Sigmoid colon (tissue), 7 donors: ENCODE measurements around the gene UBR1. TPM values are rescaled to one million over a fixed set of nuclear protein-coding genes. Genes with fewer than 3 reads are reported as not detected.
A peak's percentile ranks its signal among the peaks of the same experiment; 100 is the strongest.

Source experiments
- DNase-seq: peaks from one replicate; pipeline ENCODE4 v3.0.0-alpha.2; 2019
- H3K27ac ChIP-seq, 4 donors: fragments of 200-600 bp; sonication (generic); one replicate each; pipeline ENCODE4 v1.5.1; 2016 to 2019; ENCODE audit warnings: mild to moderate bottlenecking in 1 of 4
- H3K27me3 ChIP-seq, 3 donors: fragments of 200-600 bp; sonication (generic); one replicate each; pipeline ENCODE4 v1.5.1; 2019; ENCODE audit warnings: mild to moderate bottlenecking in 1 of 3
- H3K36me3 ChIP-seq, 4 donors: fragments of 200-600 bp; sonication (generic); one replicate each; pipeline ENCODE4 v1.5.1; 2016 to 2019
- H3K4me1 ChIP-seq, 4 donors: fragments of 200-600 bp; sonication (generic); one replicate each; pipeline ENCODE4 v1.5.1; 2017 to 2019
- H3K4me3 ChIP-seq, 4 donors: fragments of 200-600 bp; sonication (generic); one replicate each; pipeline ENCODE4 v1.5.1; 2017 to 2019; ENCODE audit warnings: mild to moderate bottlenecking in 2 of 4, moderate library complexity in 1 of 4
- H3K9me3 ChIP-seq, 4 donors: fragments of 200-600 bp in 3 of 4; sonication (generic) in 3 of 4; one replicate each; pipeline versions ENCODE4 v1.5.1 to v1.6.1; 2013 to 2019
- CTCF ChIP-seq, 4 experiments: fragments of 450-650 bp in 3 of 4; fragments of 200-600 bp in 1 of 4; IDR thresholded peaks; one replicate each; pipeline ENCODE4 v1.5.1; 2016 to 2019; ENCODE audit warnings: antibody characterized with exemption in 4 of 4, mild to moderate bottlenecking in 3 of 4, moderate library complexity in 2 of 4
- EP300 ChIP-seq, 4 donors: sonication (generic); formaldehyde crosslinking; IDR thresholded peaks; one replicate each; pipeline ENCODE4 v1.6.1; 2017; ENCODE audit warnings: antibody characterized with exemption in 4 of 4
- POLR2A ChIP-seq, 2 donors: fragments of 450-650 bp; IDR thresholded peaks; one replicate each; pipeline ENCODE4 v1.6.1; 2016; ENCODE audit warnings: antibody characterized with exemption in 2 of 2, mild to moderate bottlenecking in 2 of 2, moderate library complexity in 2 of 2
- POLR2AphosphoS5 ChIP-seq, 4 donors: sonication (generic); formaldehyde crosslinking; IDR thresholded peaks; one replicate each; pipeline ENCODE4 v1.6.1; 2017; ENCODE audit warnings: antibody characterized with exemption in 4 of 4
- WGBS, 2 donors: extraction: QIAGEN DNeasy Blood & Tissue Kit; methylation state at CpG; one replicate each; pipeline ENCODE4 v1.1.7; 2013; 5-methylcytosine and 5-hydroxymethylcytosine counted together
- intact Hi-C: fragments of 100-400 bp; cut with DNase I; formaldehyde crosslinking; loops from one replicate; pipeline ENCODE4 v1.15.1; 2023
- polyA plus RNA-seq, 3 donors: library from polyadenylated mRNA; stranded (reverse); fragments of 200-250 nt; gene quantifications; one replicate each; pipeline ENCODE4 v1.2.3, GENCODE V29; 2013
- total RNA-seq, 4 donors: library from RNA; depleted of rRNA; stranded (reverse); fragments of >200 nt; gene quantifications; one replicate each; pipeline ENCODE4 v1.1.0, GENCODE V29; 2016
- donor health status: healthy with polysubstance abuse.
- donor health status: Bipolar disorder and iron deficiency.
- donor health status: healthy.

Gene UBR1
- total and polyA plus RNA-seq, 7 donors = 2.4 to 44.7 (median 35.3) TPM

- no peaks in the 10 kb centered on the region for H3K36me3 ChIP-seq
- no peaks in the 10 kb centered on the region for H3K9me3 ChIP-seq
- WGBS, 2 donors = 62 to 72% methylated on average over 2 of the region's 2 CpGs
- H3K4me3 ChIP-seq = peak overlapping the region; percentile 94 to 98 (median 96)
- peaks cover 0 to 24% (median 15%) of the 10 kb centered on the region in 4 donors for H3K4me1 ChIP-seq
- no peak for DNase-seq
- intact Hi-C loops = no loop called here
- no peaks in the 10 kb centered on the region for H3K27me3 ChIP-seq
- peak overlapping the region; percentile 89 to 97 (median 92) for H3K27ac ChIP-seq
- TF ChIP-seq POLR2A (IDR thresholded peaks at IDR 0.05) (no peak), EP300 (IDR thresholded peaks at IDR 0.05) (no peak), POLR2AphosphoS5 (IDR thresholded peaks at IDR 0.05) (no peak), CTCF (IDR thresholded peaks at IDR 0.05) (no peak)
Measured at GRCh38 chr15:42919308-42919707, 186.5 kb downstream of the UBR1 start.

GRCh38 chr15:42918047-42918446 is 187.8 kb downstream of the UBR1 start:
- Histone ChIP-seq H3K27ac (no peak overlapping the region), H3K27me3 (no peaks in the 10 kb centered on the region), H3K9me3 (no peaks in the 10 kb centered on the region), H3K4me3 (no peak overlapping the region), H3K36me3 (no peaks in the 10 kb centered on the region), H3K4me1 (peaks cover 0 to 24% (median 15%) of the 10 kb centered on the region in 4 donors)
- 78 to 87% methylated on average over 5 of the region's 5 CpGs for WGBS, 2 donors
- DNase-seq = no peak
- TF ChIP-seq EP300 (IDR thresholded peaks at IDR 0.05) = no peak
- intact Hi-C loops = no loop called here

GRCh38 chr15:42915654-42916315 is 190.1 kb downstream of the UBR1 start:
- TF ChIP-seq EP300 (IDR thresholded peaks at IDR 0.05) (no peak), POLR2A (IDR thresholded peaks at IDR 0.05) (no peak), CTCF (IDR thresholded peaks at IDR 0.05) (no peak), POLR2AphosphoS5 (IDR thresholded peaks at IDR 0.05) (no peak)
- no peak for DNase-seq
- H3K27ac ChIP-seq = no peak overlapping the region
- no peak overlapping the region for H3K4me3 ChIP-seq
- intact Hi-C loops = no loop called here
- H3K9me3 ChIP-seq = no peaks in the 10 kb centered on the region
- no peaks in the 10 kb centered on the region for H3K27me3 ChIP-seq
- WGBS, 2 donors = 90 to 93% methylated on average over 3 of the region's 3 CpGs
- no peaks in the 10 kb centered on the region for H3K36me3 ChIP-seq
- H3K4me1 ChIP-seq = peaks cover 0 to 18% (median 12%) of the 10 kb centered on the region in 4 donors

GRCh38 chr15:42914728-42915497 is 190.9 kb downstream of the UBR1 start:
- intact Hi-C loops = no loop called here
- no peaks in the 10 kb centered on the region for H3K36me3 ChIP-seq
- no peak overlapping the region for H3K4me3 ChIP-seq
- no peak for DNase-seq
- no peaks in the 10 kb centered on the region for H3K9me3 ChIP-seq
- H3K27ac ChIP-seq = no peak overlapping the region
- H3K4me1 ChIP-seq = peaks cover 0 to 18% (median 12%) of the 10 kb centered on the region in 4 donors
- TF ChIP-seq CTCF (IDR thresholded peaks at IDR 0.05) = no peak
- no peak for TF ChIP-seq POLR2AphosphoS5 (IDR thresholded peaks at IDR 0.05)
- no peak for TF ChIP-seq POLR2A (IDR thresholded peaks at IDR 0.05)
- WGBS, 2 donors = 53 to 74% methylated on average over 5 of the region's 5 CpGs
- no peaks in the 10 kb centered on the region for H3K27me3 ChIP-seq

DNA sequence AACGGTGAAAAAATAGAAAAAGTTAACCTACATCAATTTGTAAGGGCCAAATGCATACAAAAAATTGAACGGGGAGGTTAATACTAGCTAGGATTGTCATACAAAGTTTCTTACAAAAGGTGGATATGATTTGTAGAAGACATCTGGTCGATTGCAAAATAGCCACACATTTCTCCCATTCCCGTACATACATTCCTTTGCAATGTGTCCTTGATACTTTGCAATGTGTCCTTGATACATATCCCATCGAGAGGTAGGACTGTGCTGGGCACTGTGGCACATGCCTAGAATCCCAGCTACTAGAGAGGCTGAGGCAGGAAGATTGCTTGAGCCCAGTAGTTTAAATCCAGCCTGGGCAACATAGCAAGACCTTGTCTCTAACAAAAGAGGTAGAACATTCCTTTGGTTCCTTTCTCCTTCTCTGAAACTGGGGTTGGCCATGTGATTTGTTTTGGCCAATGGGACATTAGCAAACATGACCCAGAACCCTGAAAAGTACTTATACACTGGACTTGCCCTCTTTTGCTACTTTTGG is 194.7 kb downstream of the UBR1 start:
- no peak for TF ChIP-seq POLR2AphosphoS5 (IDR thresholded peaks at IDR 0.05)
- TF ChIP-seq EP300 (IDR thresholded peaks at IDR 0.05) = no peak
- TF ChIP-seq CTCF (IDR thresholded peaks at IDR 0.05) = no peak
- no peak for TF ChIP-seq POLR2A (IDR thresholded peaks at IDR 0.05)
- no peak overlapping the region for H3K4me3 ChIP-seq
- no peaks in the 10 kb centered on the region for H3K9me3 ChIP-seq
- H3K27ac ChIP-seq = no peak overlapping the region
- DNase-seq = no peak
- 92 to 94% methylated on average over 5 of the region's 5 CpGs for WGBS, 2 donors
- H3K27me3 ChIP-seq = no peaks in the 10 kb centered on the region
- H3K4me1 ChIP-seq = peaks cover 0 to 3% (median 0%) of the 10 kb centered on the region in 4 donors
- intact Hi-C loops = no loop called here
- H3K36me3 ChIP-seq = no peaks in the 10 kb centered on the region
